ENCODE data around the gene ZG16. TPM values are rescaled to one million over a fixed set of nuclear protein-coding genes. Genes with fewer than 3 reads are reported as not detected.

Gene ZG16
- total and polyA plus RNA-seq, 2 experiments from 2014 or later: not detected

DNA sequence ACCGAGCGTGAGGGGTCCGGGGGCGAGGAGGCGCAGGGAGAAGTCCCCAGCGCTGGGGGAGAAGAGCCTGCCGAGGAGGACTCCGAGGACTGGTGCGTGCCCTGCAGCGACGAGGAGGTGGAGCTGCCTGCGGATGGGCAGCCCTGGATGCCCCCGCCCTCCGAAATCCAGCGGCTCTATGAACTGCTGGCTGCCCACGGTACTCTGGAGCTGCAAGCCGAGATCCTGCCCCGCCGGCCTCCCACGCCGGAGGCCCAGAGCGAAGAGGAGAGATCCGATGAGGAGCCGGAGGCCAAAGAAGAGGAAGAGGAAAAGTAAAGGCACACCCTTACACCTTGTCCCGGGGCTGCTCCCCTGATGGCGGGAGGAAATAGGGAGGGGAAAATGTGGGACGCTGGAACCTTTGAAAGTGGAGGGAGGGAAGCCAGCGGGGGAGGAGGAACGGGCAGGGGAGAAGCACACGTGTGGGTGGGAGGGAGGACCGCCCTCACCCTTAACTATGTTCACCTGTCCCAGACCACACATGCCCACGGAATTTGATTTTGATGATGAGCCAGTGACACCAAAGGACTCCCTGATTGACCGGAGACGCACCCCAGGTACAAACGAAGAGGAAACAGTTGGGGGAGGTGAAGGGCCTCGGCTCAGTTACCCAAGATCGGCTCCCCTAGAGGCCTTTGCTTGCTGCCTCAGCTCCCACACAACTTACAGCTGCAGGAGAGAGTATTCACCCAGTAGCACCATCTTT is 38.8 kb downstream of the ZG16 start:
- Histone ChIP-seq H3K27me3 (ENCODE audit: insufficient read depth) (no peaks in the 10 kb centered on the region), H2AFZ (peak overlapping the region; percentile 97), H3K79me2 (replicated peaks; ENCODE audit: insufficient read depth) (peaks cover 23% of the 10 kb centered on the region), H3K4me3 (peak overlapping the region; percentile 100), H3K4me1 (ENCODE audit: insufficient read depth) (peaks cover 45% of the 10 kb centered on the region), H3K4me2 (peak overlapping the region; percentile 98), H3K9me2 (ENCODE audit: insufficient read depth) (no peaks in the 10 kb centered on the region), H4K20me1 (replicated peaks; ENCODE audit: insufficient read depth) (0 out of 2 replicates have a peak, but pooled peaks cover 5% of the 10 kb centered on the region), H3K36me3 (ENCODE audit: insufficient read depth) (peaks cover 13% of the 10 kb centered on the region), H3F3A (replicated peaks; ENCODE audit: low read depth) (peaks cover 25% of the 10 kb centered on the region; the same call in 1 of the 2 replicates), H3K27ac (ENCODE audit: low read depth) (peak overlapping the region; percentile 78)
- peaks cover 35% of the 10 kb centered on the region for H3K36me3 Mint-ChIP-seq (ENCODE audit: low read depth)
- DNase-seq (ENCODE audit: low spot score): peak; percentile 80
- peak; percentile 19 for ATAC-seq
- TF ChIP-seq POLR2AphosphoS5 (IDR thresholded peaks at IDR 0.05; ENCODE audit: low read depth) (peak; percentile 40), EZH2 (IDR thresholded peaks at IDR 0.05; ENCODE audit: low read depth, unreplicated experiment) (no peak), CREB1 (CRISPR knock-in tag; IDR thresholded peaks at IDR 0.05; ENCODE audit: low read depth) (no peak), STAT1 (IDR thresholded peaks at IDR 0.05; ENCODE audit: unreplicated experiment) (no peak)
- TF ChIP-seq, protein P1, sequence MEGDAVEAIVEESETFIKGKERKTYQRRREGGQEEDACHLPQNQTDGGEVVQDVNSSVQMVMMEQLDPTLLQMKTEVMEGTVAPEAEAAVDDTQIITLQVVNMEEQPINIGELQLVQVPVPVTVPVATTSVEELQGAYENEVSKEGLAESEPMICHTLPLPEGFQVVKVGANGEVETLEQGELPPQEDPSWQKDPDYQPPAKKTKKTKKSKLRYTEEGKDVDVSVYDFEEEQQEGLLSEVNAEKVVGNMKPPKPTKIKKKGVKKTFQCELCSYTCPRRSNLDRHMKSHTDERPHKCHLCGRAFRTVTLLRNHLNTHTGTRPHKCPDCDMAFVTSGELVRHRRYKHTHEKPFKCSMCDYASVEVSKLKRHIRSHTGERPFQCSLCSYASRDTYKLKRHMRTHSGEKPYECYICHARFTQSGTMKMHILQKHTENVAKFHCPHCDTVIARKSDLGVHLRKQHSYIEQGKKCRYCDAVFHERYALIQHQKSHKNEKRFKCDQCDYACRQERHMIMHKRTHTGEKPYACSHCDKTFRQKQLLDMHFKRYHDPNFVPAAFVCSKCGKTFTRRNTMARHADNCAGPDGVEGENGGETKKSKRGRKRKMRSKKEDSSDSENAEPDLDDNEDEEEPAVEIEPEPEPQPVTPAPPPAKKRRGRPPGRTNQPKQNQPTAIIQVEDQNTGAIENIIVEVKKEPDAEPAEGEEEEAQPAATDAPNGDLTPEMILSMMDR (conservative IDR thresholded peaks at IDR 0.05; ENCODE audit: low read depth in 2 of 2): peak in 1 of 2 experiments; percentile 17; a peak in 2 of 4 replicates
- peaks cover 52% of the 10 kb centered on the region for H3K4me1 Mint-ChIP-seq
- peak overlapping the region; percentile 97 for H3K27ac Mint-ChIP-seq
- peaks cover 4% of the 10 kb centered on the region; the same call in 1 of the 3 replicates for H3K9me3 Mint-ChIP-seq
- H3K27me3 Mint-ChIP-seq (ENCODE audit: insufficient read depth, low read depth, poor library complexity): peaks cover 23% of the 10 kb centered on the region
- H3K4me3 Mint-ChIP-seq: peak overlapping the region; percentile 96

DNA sequence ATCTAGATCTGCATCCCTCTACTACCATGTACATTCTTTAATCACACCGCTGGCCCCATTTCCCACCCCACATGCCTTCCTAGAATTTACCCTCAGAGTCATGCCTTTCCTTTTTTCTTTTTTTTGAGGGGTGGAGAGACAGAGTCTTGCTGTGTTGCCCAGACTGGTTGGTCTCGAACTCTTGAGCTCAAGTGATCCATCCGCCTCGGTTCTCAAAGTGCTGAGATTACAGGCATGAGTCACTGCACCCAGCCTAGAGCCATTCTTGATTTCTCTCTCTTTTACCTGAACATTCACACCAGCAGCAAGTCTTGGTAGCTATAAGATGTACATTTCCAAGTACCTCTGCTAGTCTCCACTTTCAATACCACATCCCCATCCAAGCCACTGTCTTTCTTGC is 40.0 kb downstream of the ZG16 start:
- Histone ChIP-seq H3K36me3 (ENCODE audit: insufficient read depth) (peaks cover 13% of the 10 kb centered on the region), H3K4me3 (peak overlapping the region; percentile 100; the same call in 1 of the 2 replicates), H3K4me2 (peak overlapping the region; percentile 98; the same call in 1 of the 2 replicates), H3F3A (replicated peaks; ENCODE audit: low read depth) (peaks cover 24% of the 10 kb centered on the region; the same call in 1 of the 2 replicates), H3K4me1 (ENCODE audit: insufficient read depth) (peaks cover 38% of the 10 kb centered on the region), H3K9me2 (ENCODE audit: insufficient read depth) (no peaks in the 10 kb centered on the region), H2AFZ (no peak overlapping the region), H3K27ac (ENCODE audit: low read depth) (no peak overlapping the region), H3K27me3 (ENCODE audit: insufficient read depth) (no peaks in the 10 kb centered on the region), H3K79me2 (replicated peaks; ENCODE audit: insufficient read depth) (peaks cover 23% of the 10 kb centered on the region), H4K20me1 (replicated peaks; ENCODE audit: insufficient read depth) (0 out of 2 replicates have a peak, but pooled peaks cover 5% of the 10 kb centered on the region)
- H3K27me3 Mint-ChIP-seq (ENCODE audit: insufficient read depth, low read depth, poor library complexity): peaks cover 21% of the 10 kb centered on the region
- DNase-seq (ENCODE audit: low spot score) (no peak), ATAC-seq (no peak)
- H3K4me3 Mint-ChIP-seq: peak overlapping the region; percentile 65
- TF ChIP-seq, protein P2, sequence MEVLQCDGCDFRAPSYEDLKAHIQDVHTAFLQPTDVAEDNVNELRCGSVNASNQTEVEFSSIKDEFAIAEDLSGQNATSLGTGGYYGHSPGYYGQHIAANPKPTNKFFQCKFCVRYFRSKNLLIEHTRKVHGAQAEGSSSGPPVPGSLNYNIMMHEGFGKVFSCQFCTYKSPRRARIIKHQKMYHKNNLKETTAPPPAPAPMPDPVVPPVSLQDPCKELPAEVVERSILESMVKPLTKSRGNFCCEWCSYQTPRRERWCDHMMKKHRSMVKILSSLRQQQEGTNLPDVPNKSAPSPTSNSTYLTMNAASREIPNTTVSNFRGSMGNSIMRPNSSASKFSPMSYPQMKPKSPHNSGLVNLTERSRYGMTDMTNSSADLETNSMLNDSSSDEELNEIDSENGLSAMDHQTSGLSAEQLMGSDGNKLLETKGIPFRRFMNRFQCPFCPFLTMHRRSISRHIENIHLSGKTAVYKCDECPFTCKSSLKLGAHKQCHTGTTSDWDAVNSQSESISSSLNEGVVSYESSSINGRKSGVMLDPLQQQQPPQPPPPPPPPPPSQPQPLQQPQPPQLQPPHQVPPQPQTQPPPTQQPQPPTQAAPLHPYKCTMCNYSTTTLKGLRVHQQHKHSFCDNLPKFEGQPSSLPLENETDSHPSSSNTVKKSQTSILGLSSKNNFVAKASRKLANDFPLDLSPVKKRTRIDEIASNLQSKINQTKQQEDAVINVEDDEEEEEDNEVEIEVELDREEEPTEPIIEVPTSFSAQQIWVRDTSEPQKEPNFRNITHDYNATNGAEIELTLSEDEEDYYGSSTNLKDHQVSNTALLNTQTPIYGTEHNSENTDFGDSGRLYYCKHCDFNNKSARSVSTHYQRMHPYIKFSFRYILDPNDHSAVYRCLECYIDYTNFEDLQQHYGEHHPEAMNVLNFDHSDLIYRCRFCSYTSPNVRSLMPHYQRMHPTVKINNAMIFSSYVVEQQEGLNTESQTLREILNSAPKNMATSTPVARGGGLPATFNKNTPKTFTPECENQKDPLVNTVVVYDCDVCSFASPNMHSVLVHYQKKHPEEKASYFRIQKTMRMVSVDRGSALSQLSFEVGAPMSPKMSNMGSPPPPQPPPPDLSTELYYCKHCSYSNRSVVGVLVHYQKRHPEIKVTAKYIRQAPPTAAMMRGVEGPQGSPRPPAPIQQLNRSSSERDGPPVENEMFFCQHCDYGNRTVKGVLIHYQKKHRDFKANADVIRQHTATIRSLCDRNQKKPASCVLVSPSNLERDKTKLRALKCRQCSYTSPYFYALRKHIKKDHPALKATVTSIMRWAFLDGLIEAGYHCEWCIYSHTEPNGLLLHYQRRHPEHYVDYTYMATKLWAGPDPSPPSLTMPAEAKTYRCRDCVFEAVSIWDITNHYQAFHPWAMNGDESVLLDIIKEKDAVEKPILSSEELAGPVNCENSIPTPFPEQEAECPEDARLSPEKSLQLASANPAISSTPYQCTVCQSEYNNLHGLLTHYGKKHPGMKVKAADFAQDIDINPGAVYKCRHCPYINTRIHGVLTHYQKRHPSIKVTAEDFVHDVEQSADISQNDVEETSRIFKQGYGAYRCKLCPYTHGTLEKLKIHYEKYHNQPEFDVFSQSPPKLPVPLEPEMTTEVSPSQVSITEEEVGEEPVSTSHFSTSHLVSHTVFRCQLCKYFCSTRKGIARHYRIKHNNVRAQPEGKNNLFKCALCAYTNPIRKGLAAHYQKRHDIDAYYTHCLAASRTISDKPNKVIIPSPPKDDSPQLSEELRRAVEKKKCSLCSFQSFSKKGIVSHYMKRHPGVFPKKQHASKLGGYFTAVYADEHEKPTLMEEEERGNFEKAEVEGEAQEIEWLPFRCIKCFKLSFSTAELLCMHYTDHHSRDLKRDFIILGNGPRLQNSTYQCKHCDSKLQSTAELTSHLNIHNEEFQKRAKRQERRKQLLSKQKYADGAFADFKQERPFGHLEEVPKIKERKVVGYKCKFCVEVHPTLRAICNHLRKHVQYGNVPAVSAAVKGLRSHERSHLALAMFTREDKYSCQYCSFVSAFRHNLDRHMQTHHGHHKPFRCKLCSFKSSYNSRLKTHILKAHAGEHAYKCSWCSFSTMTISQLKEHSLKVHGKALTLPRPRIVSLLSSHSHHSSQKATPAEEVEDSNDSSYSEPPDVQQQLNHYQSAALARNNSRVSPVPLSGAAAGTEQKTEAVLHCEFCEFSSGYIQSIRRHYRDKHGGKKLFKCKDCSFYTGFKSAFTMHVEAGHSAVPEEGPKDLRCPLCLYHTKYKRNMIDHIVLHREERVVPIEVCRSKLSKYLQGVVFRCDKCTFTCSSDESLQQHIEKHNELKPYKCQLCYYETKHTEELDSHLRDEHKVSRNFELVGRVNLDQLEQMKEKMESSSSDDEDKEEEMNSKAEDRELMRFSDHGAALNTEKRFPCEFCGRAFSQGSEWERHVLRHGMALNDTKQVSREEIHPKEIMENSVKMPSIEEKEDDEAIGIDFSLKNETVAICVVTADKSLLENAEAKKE (CRISPR knock-in tag; IDR thresholded peaks at IDR 0.05): no peak
- TF ChIP-seq, protein P3, sequence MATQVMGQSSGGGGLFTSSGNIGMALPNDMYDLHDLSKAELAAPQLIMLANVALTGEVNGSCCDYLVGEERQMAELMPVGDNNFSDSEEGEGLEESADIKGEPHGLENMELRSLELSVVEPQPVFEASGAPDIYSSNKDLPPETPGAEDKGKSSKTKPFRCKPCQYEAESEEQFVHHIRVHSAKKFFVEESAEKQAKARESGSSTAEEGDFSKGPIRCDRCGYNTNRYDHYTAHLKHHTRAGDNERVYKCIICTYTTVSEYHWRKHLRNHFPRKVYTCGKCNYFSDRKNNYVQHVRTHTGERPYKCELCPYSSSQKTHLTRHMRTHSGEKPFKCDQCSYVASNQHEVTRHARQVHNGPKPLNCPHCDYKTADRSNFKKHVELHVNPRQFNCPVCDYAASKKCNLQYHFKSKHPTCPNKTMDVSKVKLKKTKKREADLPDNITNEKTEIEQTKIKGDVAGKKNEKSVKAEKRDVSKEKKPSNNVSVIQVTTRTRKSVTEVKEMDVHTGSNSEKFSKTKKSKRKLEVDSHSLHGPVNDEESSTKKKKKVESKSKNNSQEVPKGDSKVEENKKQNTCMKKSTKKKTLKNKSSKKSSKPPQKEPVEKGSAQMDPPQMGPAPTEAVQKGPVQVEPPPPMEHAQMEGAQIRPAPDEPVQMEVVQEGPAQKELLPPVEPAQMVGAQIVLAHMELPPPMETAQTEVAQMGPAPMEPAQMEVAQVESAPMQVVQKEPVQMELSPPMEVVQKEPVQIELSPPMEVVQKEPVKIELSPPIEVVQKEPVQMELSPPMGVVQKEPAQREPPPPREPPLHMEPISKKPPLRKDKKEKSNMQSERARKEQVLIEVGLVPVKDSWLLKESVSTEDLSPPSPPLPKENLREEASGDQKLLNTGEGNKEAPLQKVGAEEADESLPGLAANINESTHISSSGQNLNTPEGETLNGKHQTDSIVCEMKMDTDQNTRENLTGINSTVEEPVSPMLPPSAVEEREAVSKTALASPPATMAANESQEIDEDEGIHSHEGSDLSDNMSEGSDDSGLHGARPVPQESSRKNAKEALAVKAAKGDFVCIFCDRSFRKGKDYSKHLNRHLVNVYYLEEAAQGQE (IDR thresholded peaks at IDR 0.05; ENCODE audit: unreplicated experiment): no peak
- no peak for TF ChIP-seq POLR2AphosphoS5 (IDR thresholded peaks at IDR 0.05; ENCODE audit: low read depth)
- peaks cover 4% of the 10 kb centered on the region; the same call in 1 of the 3 replicates for H3K9me3 Mint-ChIP-seq
- peaks cover 35% of the 10 kb centered on the region for H3K36me3 Mint-ChIP-seq (ENCODE audit: low read depth)
- 0 out of 2 replicates have a peak overlapping the region, but pooled peaks have one; percentile 19 for H3K27ac Mint-ChIP-seq
- peaks cover 48% of the 10 kb centered on the region for H3K4me1 Mint-ChIP-seq

All from GM23338 (cell line).